OCI-LY7 (cell line): Measurements from ENCODE around the gene KANSL1. TPM values are rescaled to one million over a fixed set of nuclear protein-coding genes. Genes with fewer than 3 reads are reported as not detected.
"Not testable (repeated sequence)": the region's sequence is repeated elsewhere in the genome, so short reads cannot be mapped to it uniquely, and the experiment has no call there.

ENCODE experiments used
- BruUV-seq: library from RNA; stranded (reverse); fragments of 400-500 nt; replicated peaks from 2 replicates; lab custom pipeline; 2021; lab: Mats Ljungman, UMichigan
- CTCF ChIA-PET: fragments of 300-600 bp; sonication (Branson Sonifier 250); formaldehyde crosslinking; loops from one replicate; lab custom pipeline; 2022; ENCODE audit warnings: antibody characterized with exemption; ENCODE audit not compliant: unreplicated experiment; lab: Charles Lee
- POLR2A ChIA-PET: fragments of 300-600 bp; sonication (Branson Sonifier 250); formaldehyde crosslinking; loops from one replicate; lab custom pipeline; 2022; ENCODE audit warnings: antibody characterized with exemption; lab: Charles Lee
- DNase-seq: peaks from one replicate; pipeline ENCODE4 v3.0.0-alpha.2; 2015; ENCODE audit warnings: low spot score
- H2AFZ ChIP-seq: fragments of 200-600 bp; sonication (generic), shearing (Covaris generic); 2 replicates; pipeline ENCODE4 v1.6.1; 2014; ENCODE audit warnings: mild to moderate bottlenecking, antibody characterized with exemption, low read length, moderate library complexity
- H3K27ac ChIP-seq: fragments of 200-600 bp; sonication (generic); 2 replicates; pipeline ENCODE4 v1.5.1; 2014; ENCODE audit warnings: mixed run types, low read depth, mild to moderate bottlenecking, moderate library complexity, low read length, inconsistent platforms; ENCODE audit not compliant: poor library complexity, severe bottlenecking
- H3K36me3 ChIP-seq: fragments of 200-600 bp; sonication (generic); 2 replicates; pipeline ENCODE4 v1.6.1; 2014; ENCODE audit warnings: mild to moderate bottlenecking, antibody characterized with exemption, low read length, moderate library complexity, mixed read lengths; ENCODE audit not compliant: insufficient read depth
- H3K4me1 ChIP-seq: fragments of 200-600 bp; sonication (generic); 2 replicates; pipeline ENCODE4 v1.5.1; 2014; ENCODE audit warnings: mild to moderate bottlenecking, low read length; ENCODE audit not compliant: insufficient read depth, poor library complexity, severe bottlenecking
- H3K4me2 ChIP-seq: fragments of 200-600 bp; sonication (generic); 2 replicates; pipeline ENCODE4 v1.6.1; 2014; ENCODE audit warnings: mild to moderate bottlenecking, low read length
- H3K4me3 ChIP-seq: fragments of 200-600 bp; sonication (generic); 2 replicates; pipeline ENCODE4 v1.5.1; 2014; ENCODE audit warnings: mild to moderate bottlenecking, low read depth, low read length; ENCODE audit not compliant: poor library complexity, severe bottlenecking
- H3K79me2 ChIP-seq: fragments of 200-600 bp; sonication (generic); 2 replicates; pipeline ENCODE4 v1.6.1; 2016; ENCODE audit warnings: low read depth, mild to moderate bottlenecking, low read length, moderate library complexity, mixed read lengths; ENCODE audit not compliant: insufficient read depth
- H3K9me2 ChIP-seq: fragments of 200-600 bp; sonication (generic); 2 replicates; pipeline ENCODE4 v1.6.1; 2016; ENCODE audit warnings: mild to moderate bottlenecking, low read length, mixed read lengths; ENCODE audit not compliant: insufficient read depth
- H3K9me3 ChIP-seq: fragments of 200-600 bp; sonication (generic); 2 replicates; pipeline ENCODE4 v1.6.1; 2014; ENCODE audit warnings: mild to moderate bottlenecking, mixed run types, low read length, mixed read lengths
- H4K20me1 ChIP-seq: fragments of 200-600 bp; sonication (generic); 2 replicates; pipeline ENCODE4 v1.6.1; 2014; ENCODE audit warnings: mild to moderate bottlenecking, antibody characterized with exemption, low read length, moderate library complexity, mixed read lengths; ENCODE audit not compliant: insufficient read depth
- EZH2phosphoT487 ChIP-seq: fragments of 200-600 bp; sonication (generic); IDR thresholded peaks from 2 replicates; pipeline ENCODE4 v1.6.1; 2018; ENCODE audit warnings: low read depth, borderline replicate concordance, mild to moderate bottlenecking, mixed run types, antibody characterized with exemption, low read length, moderate library complexity, mixed read lengths
- intact Hi-C: fragments of 100-400 bp; cut with micrococcal nuclease; formaldehyde crosslinking; loops from one replicate; pipeline ENCODE4 v1.10.0; 2022; ENCODE audit not compliant: unreplicated experiment
- total RNA-seq, 2 experiments: library from RNA; depleted of rRNA in 1 of 2; stranded (reverse); fragments of >200 nt in 1 of 2; shearing (Covaris generic) in 1 of 2; gene quantifications; 2 replicates each; pipeline ENCODE4 v1.2.3, GENCODE V29; 2014 to 2022
- TF ChIP-seq, protein P1 (sequence below): fragments of 200-600 bp; sonication (generic); conservative IDR thresholded peaks from 2 replicates; pipeline ENCODE4 v1.5.1; 2014; ENCODE audit warnings: mild to moderate bottlenecking, antibody characterized with exemption, low read length, moderate library complexity, mixed read lengths

Gene KANSL1
- total RNA-seq, 2 experiments from 2014 or later = 96.9 to 129 TPM

DNA sequence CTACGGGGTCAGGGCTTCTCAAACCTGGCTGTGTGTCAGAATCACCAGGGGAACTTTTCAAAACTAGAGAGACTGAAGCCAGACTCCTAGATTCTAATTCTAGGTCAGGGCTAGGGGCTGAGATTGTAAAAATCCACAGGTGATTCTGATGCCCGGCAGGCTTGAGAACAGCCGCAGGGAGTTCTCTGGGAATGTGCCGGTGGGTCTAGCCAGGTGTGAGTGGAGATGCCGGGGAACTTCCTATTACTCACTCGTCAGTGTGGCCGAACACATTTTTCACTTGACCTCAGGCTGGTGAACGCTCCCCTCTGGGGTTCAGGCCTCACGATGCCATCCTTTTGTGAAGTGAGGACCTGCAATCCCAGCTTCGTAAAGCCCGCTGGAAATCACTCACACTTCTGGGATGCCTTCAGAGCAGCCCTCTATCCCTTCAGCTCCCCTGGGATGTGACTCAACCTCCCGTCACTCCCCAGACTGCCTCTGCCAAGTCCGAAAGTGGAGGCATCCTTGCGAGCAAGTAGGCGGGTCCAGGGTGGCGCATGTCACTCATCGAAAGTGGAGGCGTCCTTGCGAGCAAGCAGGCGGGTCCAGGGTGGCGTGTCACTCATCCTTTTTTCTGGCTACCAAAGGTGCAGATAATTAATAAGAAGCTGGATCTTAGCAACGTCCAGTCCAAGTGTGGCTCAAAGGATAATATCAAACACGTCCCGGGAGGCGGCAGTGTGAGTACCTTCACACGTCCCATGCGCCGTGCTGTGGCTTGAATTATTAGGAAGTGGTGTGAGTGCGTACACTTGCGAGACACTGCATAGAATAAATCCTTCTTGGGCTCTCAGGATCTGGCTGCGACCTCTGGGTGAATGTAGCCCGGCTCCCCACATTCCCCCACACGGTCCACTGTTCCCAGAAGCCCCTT is 183.3 kb downstream of the KANSL1 start:
- no TSS peak for BruUV-seq
- TF ChIP-seq EZH2phosphoT487 = no peak
- TF ChIP-seq, protein P1, sequence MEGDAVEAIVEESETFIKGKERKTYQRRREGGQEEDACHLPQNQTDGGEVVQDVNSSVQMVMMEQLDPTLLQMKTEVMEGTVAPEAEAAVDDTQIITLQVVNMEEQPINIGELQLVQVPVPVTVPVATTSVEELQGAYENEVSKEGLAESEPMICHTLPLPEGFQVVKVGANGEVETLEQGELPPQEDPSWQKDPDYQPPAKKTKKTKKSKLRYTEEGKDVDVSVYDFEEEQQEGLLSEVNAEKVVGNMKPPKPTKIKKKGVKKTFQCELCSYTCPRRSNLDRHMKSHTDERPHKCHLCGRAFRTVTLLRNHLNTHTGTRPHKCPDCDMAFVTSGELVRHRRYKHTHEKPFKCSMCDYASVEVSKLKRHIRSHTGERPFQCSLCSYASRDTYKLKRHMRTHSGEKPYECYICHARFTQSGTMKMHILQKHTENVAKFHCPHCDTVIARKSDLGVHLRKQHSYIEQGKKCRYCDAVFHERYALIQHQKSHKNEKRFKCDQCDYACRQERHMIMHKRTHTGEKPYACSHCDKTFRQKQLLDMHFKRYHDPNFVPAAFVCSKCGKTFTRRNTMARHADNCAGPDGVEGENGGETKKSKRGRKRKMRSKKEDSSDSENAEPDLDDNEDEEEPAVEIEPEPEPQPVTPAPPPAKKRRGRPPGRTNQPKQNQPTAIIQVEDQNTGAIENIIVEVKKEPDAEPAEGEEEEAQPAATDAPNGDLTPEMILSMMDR = no peak
- Histone ChIP-seq H4K20me1 (no peaks in the 10 kb centered on the region), H2AFZ (no peak overlapping the region), H3K79me2 (no peaks in the 10 kb centered on the region), H3K27ac (no peak overlapping the region), H3K4me2 (no peak overlapping the region), H3K9me2 (no peaks in the 10 kb centered on the region), H3K4me1 (no peaks in the 10 kb centered on the region), H3K36me3 (no peaks in the 10 kb centered on the region), H3K9me3 (no peaks in the 10 kb centered on the region), H3K4me3 (no peak overlapping the region)
- DNase-seq = no peak
- ChIA-PET POLR2A (no interaction called here), CTCF (no interaction called here)
- intact Hi-C loops = no loop called here

DNA sequence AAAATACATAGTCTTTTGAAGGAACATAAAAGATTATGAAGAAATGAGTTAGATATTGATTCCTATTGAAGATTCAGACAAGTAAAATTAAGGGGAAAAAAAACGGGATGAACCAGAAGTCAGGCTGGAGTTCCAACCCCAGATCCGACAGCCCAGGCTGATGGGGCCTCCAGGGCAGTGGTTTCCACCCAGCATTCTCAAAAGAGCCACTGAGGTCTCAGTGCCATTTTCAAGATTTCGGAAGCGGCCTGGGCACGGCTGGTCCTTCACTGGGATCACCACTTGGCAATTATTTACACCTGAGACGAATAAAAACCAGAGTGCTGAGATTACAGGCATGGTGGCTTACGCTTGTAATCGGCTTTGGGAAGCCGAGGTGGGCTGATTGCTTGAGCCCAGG is 184.6 kb downstream of the KANSL1 start:
- H3K36me3 ChIP-seq = no peaks in the 10 kb centered on the region
- DNase-seq = no peak
- H3K4me1 ChIP-seq = no peaks in the 10 kb centered on the region
- BruUV-seq = no TSS peak
- no peak overlapping the region for H3K4me3 ChIP-seq
- H3K27ac ChIP-seq = no peak overlapping the region
- intact Hi-C loops = no loop called here
- no peaks in the 10 kb centered on the region for H3K9me3 ChIP-seq
- no peaks in the 10 kb centered on the region for H3K79me2 ChIP-seq
- no peak overlapping the region for H2AFZ ChIP-seq
- no peaks in the 10 kb centered on the region for H4K20me1 ChIP-seq
- TF ChIP-seq, protein P1 = no peak
- TF ChIP-seq EZH2phosphoT487 = no peak
- ChIA-PET CTCF (no interaction called here), POLR2A (interaction anchor here (0.7 kb wide), 1 partner anchor 1191 kb away, joined by 3 read pairs; no protein-coding TSS in a partner anchor)
- no peaks in the 10 kb centered on the region for H3K9me2 ChIP-seq
- no peak overlapping the region for H3K4me2 ChIP-seq

DNA sequence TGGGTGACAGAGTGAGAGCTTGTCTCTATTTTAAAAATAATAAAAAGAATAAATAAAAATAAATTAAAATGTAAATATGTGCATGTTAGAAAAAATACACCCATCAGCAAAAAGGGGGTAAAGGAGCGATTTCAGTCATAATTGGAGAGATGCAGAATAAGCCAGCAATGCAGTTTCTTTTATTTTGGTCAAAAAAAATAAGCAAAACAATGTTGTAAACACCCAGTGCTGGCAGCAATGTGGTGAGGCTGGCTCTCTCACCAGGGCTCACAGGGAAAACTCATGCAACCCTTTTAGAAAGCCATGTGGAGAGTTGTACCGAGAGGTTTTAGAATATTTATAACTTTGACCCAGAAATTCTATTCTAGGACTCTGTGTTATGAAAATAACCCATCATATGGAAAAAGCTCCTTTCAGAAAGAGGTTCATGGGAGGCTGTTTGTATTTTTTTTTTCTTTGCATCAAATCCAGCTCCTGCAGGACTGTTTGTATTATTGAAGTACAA is 185.7 kb downstream of the KANSL1 start:
- H4K20me1 ChIP-seq = no peaks in the 10 kb centered on the region
- DNase-seq = no peak
- H3K79me2 ChIP-seq = no peaks in the 10 kb centered on the region
- POLR2A ChIA-PET = interaction anchor here (1.1 kb wide), 1 partner anchor 31 kb away, joined by 3 read pairs; no protein-coding TSS in a partner anchor
- no peaks in the 10 kb centered on the region for H3K9me3 ChIP-seq
- H3K36me3 ChIP-seq = no peaks in the 10 kb centered on the region
- TF ChIP-seq, protein P1 = no peak
- TF ChIP-seq EZH2phosphoT487 = no peak
- H3K4me2 ChIP-seq = no peak overlapping the region
- CTCF ChIA-PET = no interaction called here
- H3K9me2 ChIP-seq = no peaks in the 10 kb centered on the region
- no TSS peak for BruUV-seq
- no peak overlapping the region for H3K27ac ChIP-seq
- no peak overlapping the region for H2AFZ ChIP-seq
- H3K4me1 ChIP-seq = no peaks in the 10 kb centered on the region
- H3K4me3 ChIP-seq = no peak overlapping the region
- intact Hi-C loops = no loop called here

DNA sequence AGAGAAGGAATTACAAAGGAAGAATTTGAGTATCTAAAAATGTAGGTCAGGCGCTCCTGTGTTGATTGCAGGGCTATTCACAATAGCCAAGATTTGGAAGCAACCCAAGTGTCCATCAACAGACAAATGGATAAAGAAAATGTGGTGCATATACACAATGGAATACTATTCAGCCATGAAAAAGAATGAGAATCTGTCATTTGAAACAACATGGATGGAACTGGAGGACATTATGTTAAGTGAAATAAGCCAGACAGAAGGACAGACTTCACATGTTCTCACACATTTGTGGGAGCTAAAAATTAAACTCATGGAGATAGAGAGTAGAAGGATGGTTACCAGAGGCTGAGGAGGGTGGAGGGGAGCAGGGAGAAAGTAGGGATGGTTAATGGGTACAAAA is 187.1 kb downstream of the KANSL1 start:
- DNase-seq, H3K9me3 ChIP-seq, BruUV-seq, H3K4me2 ChIP-seq, H3K79me2 ChIP-seq, H2AFZ ChIP-seq, CTCF ChIA-PET, H4K20me1 ChIP-seq, intact Hi-C loops, H3K4me3 ChIP-seq, POLR2A ChIA-PET, H3K9me2 ChIP-seq, H3K36me3 ChIP-seq, H3K27ac ChIP-seq, H3K4me1 ChIP-seq: not testable (repeated sequence)
